ENCODE results near the gene MACROH2A1. TPM values are rescaled to one million over a fixed set of nuclear protein-coding genes. Genes with fewer than 3 reads are reported as not detected.

The MACROH2A1 gene
- total and polyA plus RNA-seq, 7 experiments from 2014 or later, result 109 to 288 (median 133) TPM

GRCh38 chr5:135294793-135295192, 104.2 kb downstream of the MACROH2A1 start:
- no peak for ATAC-seq
- H3K4me1 Mint-ChIP-seq, result no peaks in the 10 kb centered on the region
- no peaks in the 10 kb centered on the region for H3K9me3 Mint-ChIP-seq
- Histone ChIP-seq H3K36me3 (ENCODE audit: control insufficient read depth in 2 of 3, insufficient read depth in 3 of 3, low read length in 3 of 3) (no peaks in the 10 kb centered on the region), H3K27me3 (ENCODE audit: control insufficient read depth in 2 of 2, insufficient read depth in 2 of 2, low read length in 2 of 2) (no peaks in the 10 kb centered on the region), H3K27ac (ENCODE audit: low read depth, low read length) (no peak overlapping the region), H3K4me3 (ENCODE audit: low read length) (no peak overlapping the region), H3K9me3 (ENCODE audit: control insufficient read depth in 2 of 3, low read length in 3 of 3) (no peaks in the 10 kb centered on the region), H3K4me1 (ENCODE audit: control insufficient read depth in 2 of 2, insufficient read depth in 2 of 2, low read length in 2 of 2) (no peaks in the 10 kb centered on the region)
- POLR2A ChIA-PET, result no interaction called here
- no peak for DNase-seq
- H3K4me3 Mint-ChIP-seq, result no peak overlapping the region
- CTCF ChIA-PET, result no interaction called here
- intact Hi-C loops (cut with micrococcal nuclease), result no loop called here
- H3K27me3 Mint-ChIP-seq, result peaks cover 18 to 67% (median 22%) of the 10 kb centered on the region in 5 donors
- peaks cover 0 to 2% (median 0%) of the 10 kb centered on the region in 5 donors for H3K36me3 Mint-ChIP-seq
- H3K27ac Mint-ChIP-seq, result no peak overlapping the region

DNA sequence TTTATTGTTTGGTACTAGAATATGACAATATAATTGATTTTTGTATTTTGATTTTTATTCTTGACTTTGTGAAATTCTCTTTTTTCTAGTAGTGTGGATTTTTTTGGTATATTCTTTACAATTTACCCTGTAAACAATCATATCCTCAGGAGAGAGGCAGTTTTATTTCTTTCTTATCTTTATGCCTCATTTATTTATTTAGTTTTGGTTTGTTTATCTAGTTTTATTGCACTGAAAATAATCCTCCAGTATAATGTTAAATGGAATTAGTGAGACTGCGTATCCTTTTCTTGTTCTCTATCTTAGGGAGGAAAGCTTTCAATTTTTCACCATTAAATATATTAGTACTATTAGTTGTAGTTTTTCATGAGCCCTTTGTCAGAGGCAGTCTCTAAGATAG, 109.4 kb downstream of the MACROH2A1 start:
- H3K36me3 ChIP-seq (ENCODE audit: control insufficient read depth in 2 of 3, insufficient read depth in 3 of 3, low read length in 3 of 3), result no peaks in the 10 kb centered on the region
- Mint-ChIP-seq H3K4me1 (no peaks in the 10 kb centered on the region), H3K9me3 (peaks cover 0 to 22% (median 4%) of the 10 kb centered on the region in 11 donors), H3K27ac (no peak overlapping the region), H3K36me3 (peaks cover 0 to 1% (median 0%) of the 10 kb centered on the region in 5 donors), H3K27me3 (peaks cover 15 to 79% (median 32%) of the 10 kb centered on the region in 5 donors), H3K4me3 (no peak overlapping the region)
- no peak overlapping the region for H3K27ac ChIP-seq (ENCODE audit: low read depth, low read length)
- intact Hi-C loops (cut with micrococcal nuclease), result no loop called here
- no peak for DNase-seq
- no peak overlapping the region for H3K4me3 ChIP-seq (ENCODE audit: low read length)
- ChIA-PET CTCF (no interaction called here), POLR2A (no interaction called here)
- no peak for ATAC-seq
- peaks cover 0 to 5% (median 0%) of the 10 kb centered on the region in 3 experiments for H3K9me3 ChIP-seq (ENCODE audit: control insufficient read depth in 2 of 3, low read length in 3 of 3)
- no peaks in the 10 kb centered on the region for H3K4me1 ChIP-seq (ENCODE audit: control insufficient read depth in 2 of 2, insufficient read depth in 2 of 2, low read length in 2 of 2)
- no peaks in the 10 kb centered on the region for H3K27me3 ChIP-seq (ENCODE audit: control insufficient read depth in 2 of 2, insufficient read depth in 2 of 2, low read length in 2 of 2)

GRCh38 chr5:135287551-135287950, 111.5 kb downstream of the MACROH2A1 start:
- Histone ChIP-seq H3K27me3 (ENCODE audit: control insufficient read depth in 2 of 2, insufficient read depth in 2 of 2, low read length in 2 of 2) (no peaks in the 10 kb centered on the region), H3K9me3 (ENCODE audit: control insufficient read depth in 2 of 3, low read length in 3 of 3) (peaks cover 0 to 5% (median 0%) of the 10 kb centered on the region in 3 experiments), H3K27ac (ENCODE audit: low read depth, low read length) (no peak overlapping the region), H3K4me3 (ENCODE audit: low read length) (no peak overlapping the region), H3K4me1 (ENCODE audit: control insufficient read depth in 2 of 2, insufficient read depth in 2 of 2, low read length in 2 of 2) (no peaks in the 10 kb centered on the region), H3K36me3 (ENCODE audit: control insufficient read depth in 2 of 3, insufficient read depth in 3 of 3, low read length in 3 of 3) (no peaks in the 10 kb centered on the region)
- no peak for DNase-seq
- intact Hi-C loops (cut with micrococcal nuclease), result no loop called here
- POLR2A ChIA-PET, result no interaction called here
- Mint-ChIP-seq H3K9me3 (peaks cover 0 to 22% (median 4%) of the 10 kb centered on the region in 11 donors), H3K36me3 (peaks cover 0 to 1% (median 0%) of the 10 kb centered on the region in 5 donors), H3K27ac (no peak overlapping the region), H3K4me1 (no peaks in the 10 kb centered on the region), H3K27me3 (peaks cover 11 to 85% (median 35%) of the 10 kb centered on the region in 5 donors), H3K4me3 (no peak overlapping the region)
- CTCF ChIA-PET, result no interaction called here
- ATAC-seq, result no peak

Other genes with a start within 250 kb of the MACROH2A1 start
- under 1 TPM in 2 of 5 experiments, not detected in 3; 0.16 to 0.59 TPM for gene DCANP1, start 48.1 kb upstream of the MACROH2A1 start, total RNA-seq
- gene DCANP1, start 48.1 kb upstream of the MACROH2A1 start, polyA plus RNA-seq, result not detected
- gene TIFAB, start 53.1 kb upstream of the MACROH2A1 start, total RNA-seq, result 1 to 10 TPM in 1 of 5 experiments, under 1 TPM in 2, not detected in 2; 0.05 to 1.1 (median 0.08) TPM
- not detected for gene TIFAB, start 53.1 kb upstream of the MACROH2A1 start, polyA plus RNA-seq
- gene NEUROG1, start 136.7 kb upstream of the MACROH2A1 start, total RNA-seq, result not detected
- gene NEUROG1, start 136.7 kb upstream of the MACROH2A1 start, polyA plus RNA-seq, result not detected
- gene CXCL14, start 179.8 kb upstream of the MACROH2A1 start, total RNA-seq, result not detected
- gene CXCL14, start 179.8 kb upstream of the MACROH2A1 start, polyA plus RNA-seq, result not detected

Measured in naive thymus-derived CD4-positive, alpha-beta T cell (primary cell).